ACHN (cell line): ENCODE results near the gene UPK2.

ENCODE experiments used
- DNase-seq: peaks from one replicate; pipeline ENCODE4 v3.0.0-alpha.2; 2015
- in situ Hi-C: cut with HindIII; loops from 2 replicates; pipeline ENCODE4 v1.10.0; 2017; ENCODE audit warnings: low sequenced_read_pairs, low pct_ligation_motif_present, low pct_unique_long_range_greater_than_20kb

Gene UPK2

DNA sequence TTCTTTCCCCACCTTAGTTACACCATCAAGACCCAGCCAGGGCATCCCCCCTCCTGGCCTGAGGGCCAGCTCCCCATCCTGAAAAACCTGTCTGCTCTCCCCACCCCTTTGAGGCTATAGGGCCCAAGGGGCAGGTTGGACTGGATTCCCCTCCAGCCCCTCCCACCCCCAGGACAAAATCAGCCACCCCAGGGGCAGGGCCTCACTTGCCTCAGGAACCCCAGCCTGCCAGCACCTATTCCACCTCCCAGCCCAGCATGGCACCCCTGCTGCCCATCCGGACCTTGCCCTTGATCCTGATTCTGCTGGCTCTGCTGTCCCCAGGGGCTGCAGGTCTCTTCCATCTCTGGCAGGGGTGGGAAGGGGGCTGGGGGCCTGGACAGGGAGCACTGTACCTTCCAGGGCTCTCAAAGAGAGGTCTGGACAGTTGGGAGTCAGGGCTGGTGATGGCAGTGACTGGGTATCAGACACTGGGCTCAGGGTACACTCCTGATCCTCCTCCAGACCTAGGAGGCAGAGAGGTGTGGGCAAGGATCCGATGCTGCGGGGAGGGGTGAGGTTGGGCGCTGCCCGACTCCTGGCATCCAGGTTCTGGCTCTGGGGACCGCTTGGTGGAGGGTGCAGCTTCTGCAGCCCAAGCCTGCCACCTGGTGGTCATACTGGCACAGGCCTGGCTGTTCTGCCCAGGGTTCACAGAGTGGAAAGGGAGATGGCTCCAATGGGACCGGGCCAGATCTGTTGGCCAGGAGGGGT is at the start of gene UPK2:
TSS of gene UPK2 (plus strand) at position 205 of the 753 bp plus-strand sequence. CDS start at position 258, 53 bp downstream.
- in situ Hi-C loops: no loop called here

DNA sequence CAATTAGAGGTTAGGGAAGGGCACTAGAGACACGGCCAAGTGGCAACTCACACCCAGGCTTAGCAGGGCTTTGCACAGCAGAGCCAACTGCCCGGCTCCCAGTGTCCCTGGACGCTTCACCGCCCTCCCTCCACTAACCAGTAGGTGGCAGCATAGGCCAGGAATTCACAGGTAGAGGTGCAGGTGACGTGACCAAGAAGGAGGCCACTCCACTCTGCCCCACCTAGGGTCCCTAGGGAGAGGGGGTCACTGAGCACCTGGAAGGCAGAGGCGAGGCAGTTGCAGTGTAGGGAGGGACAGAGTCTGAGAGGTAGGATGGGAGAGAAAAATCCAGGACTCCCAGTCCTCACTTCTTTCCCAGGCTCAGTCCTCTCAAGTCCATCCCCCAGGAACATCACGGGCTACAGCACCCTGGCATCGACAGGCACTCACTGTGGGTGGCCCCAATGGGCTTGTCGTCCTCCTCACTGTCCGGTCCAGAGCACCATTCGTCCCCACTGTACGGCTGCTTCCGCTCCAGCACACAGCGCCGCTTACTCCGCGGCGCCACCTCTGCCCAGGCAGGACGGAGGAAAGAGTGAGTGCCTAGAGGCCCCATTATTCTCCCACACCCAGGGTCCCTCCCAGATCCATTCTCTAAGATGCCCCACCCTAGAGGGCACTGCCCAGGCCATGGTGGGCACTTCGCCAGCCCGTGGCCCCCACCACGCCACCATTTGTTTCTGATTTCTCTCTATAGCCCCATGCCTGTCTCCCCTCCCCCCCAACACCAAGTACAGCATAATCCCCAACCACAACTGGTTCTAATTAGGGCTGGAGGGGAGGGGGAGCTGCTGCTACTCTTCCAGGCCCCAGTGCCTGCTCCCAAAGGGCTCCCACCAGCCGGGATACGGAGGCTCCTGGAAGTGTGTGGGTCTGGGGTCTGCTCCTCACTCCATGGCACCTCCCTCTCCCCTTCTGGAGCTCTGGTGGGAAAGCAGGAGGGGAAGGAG is 48.8 kb upstream of the UPK2 start:
- peak; percentile 70 for DNase-seq
- in situ Hi-C loops: no loop called here

More for the DNA sequence above, at the start of gene UPK2:
- DNase-seq: peak; percentile 75

DNA sequence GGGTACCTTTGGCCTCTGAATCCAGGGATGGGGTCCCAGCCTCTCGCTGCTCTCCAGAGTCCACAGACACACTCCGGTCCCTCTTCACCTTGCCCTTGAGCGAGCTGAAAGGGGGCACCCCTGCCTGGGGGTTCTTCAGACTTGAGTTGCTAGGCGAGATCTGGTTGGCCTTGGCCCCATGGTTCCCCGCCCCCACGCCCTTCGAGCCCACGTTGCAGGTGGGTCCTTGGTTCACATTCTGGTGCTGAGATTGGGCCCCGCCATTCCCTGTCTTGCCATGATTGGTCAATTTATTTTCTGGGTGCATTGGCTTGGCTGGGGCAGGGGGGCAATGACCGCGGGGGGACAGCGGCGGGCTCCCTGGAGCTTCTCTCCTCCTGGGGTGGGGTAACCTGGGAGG is 47.8 kb upstream of the UPK2 start:
- no peak for DNase-seq
- in situ Hi-C loops: no loop called here

DNA sequence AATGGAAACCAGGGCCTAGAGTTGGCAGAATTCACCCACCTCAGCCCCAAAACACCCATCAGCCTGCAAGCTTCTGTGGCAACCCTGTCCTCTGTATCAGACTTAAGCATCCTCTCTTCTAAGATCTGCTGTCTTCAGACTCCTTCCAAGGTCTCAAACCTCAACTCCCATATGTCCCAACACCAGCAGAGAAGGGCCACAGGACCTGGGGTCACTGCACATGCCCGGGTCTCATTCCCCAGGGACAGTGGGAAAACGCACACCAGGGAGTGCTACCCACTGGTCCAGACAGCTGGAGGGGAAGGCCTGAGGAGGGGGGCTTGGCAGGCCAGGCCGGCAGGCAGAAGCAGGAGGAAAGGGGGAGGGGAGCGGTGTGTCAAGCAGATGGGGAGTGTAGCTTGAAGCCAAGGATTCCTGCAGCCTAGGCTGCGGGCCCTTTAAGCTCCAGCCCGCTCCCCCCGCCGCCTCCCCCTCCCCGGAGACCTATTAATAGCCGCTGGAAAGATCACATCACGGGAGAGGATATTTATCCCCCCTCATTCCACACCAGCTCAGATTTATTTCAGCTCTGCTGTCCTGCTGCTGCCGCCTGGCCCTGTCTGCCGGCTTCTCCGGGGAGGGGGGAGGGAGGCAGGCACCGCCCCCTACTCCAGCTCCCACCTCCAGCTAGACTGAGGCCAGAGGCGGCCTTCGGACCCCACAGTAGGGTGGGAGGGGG is 47.0 kb upstream of the UPK2 start:
- DNase-seq: peak; percentile 61
- in situ Hi-C loops: no loop called here

DNA sequence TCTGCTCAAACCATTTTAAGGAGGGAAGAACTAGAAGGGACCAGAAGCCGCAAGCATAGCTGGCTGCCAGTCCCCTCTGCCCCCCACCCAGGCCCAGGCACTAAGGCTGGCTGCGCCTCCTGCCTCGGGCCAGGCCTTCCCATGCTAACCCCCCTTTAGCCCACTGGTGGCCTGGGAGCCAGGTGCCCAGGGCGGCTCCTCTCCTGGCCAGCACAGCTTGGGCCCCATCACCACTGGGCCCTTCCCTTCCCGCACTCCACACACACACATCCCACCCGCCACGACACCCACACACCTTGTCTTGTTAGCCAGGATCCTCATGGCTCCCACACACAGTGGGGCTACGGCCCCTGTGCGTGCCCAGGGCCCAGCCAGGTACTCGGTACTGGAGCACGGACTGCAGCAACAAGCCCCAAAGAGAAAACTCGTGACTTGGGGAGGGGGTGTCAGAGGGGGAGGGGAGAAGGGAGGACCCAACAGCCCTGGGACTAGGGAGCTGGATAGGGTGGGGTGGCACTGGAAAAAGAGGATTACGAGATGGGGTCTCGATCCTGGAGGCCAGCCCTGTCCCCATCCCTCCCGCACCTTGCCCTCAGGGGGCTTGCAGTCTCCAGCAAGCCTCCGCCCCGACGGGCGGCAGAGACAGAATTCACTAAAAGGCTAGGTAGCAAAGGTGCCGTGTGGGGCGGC is 46.3 kb upstream of the UPK2 start:
- in situ Hi-C loops: no loop called here
- no peak for DNase-seq

- peak; percentile 84 for DNase-seq
- in situ Hi-C loops: no loop called here
Measured at GRCh38 chr11:118910309-118911112, 45.6 kb upstream of the UPK2 start.

- in situ Hi-C loops: no loop called here
- peak; percentile 65 for DNase-seq
Measured at GRCh38 chr11:118911113-118911879, 44.8 kb upstream of the UPK2 start.

DNA sequence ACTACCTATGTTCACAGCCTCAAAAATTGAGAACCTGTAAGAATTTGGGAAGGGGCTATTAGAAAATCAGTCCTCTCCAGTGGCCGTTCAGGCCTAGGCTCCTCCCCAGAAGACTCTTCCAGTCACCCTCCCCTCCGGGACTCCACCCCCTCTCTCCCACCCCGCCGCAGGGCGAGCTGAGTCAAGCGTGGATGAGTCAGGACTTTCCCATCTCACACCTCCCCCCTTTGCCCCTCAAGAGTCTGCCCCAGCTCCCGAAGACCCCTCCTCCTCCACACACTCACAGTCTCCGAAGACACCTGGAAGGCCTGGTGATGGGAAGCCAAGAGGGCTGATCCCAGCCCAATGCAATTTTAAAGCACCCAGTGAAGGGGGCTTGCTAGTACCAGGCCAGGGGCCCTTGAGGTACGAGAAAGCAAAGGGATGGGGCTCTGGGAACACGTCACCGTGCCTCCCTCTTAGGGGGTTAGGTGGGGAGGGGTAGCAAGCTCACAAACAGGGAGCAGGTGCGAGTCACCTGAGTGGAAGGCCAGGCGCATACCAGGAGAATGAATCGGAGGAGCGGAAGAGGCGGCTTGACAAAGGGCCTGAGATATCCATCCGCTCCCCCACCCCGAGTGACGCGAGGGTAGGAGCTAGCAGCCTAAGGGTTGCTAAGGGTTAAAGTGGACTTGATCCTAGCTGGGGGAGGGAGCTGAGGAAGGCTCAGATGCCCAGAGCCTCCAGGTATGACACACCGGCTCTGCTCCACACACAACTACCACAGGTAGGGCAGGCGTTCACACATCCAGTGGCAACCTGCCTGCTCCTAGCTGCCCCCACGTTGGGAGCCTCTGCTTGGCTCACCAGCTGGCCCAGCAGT is 44.0 kb upstream of the UPK2 start:
- DNase-seq: peak; percentile 90

GRCh38 chr11:118912742-118913410 is 43.2 kb upstream of the UPK2 start:
- peak; percentile 58 for DNase-seq
- in situ Hi-C loops: no loop called here

More for the DNA sequence above, 44.0 kb upstream of the UPK2 start:
- in situ Hi-C loops: no loop called here

GRCh38 chr11:118913411-118914125 is 42.5 kb upstream of the UPK2 start:
- no peak for DNase-seq
- in situ Hi-C loops: no loop called here

- no peak for DNase-seq
- in situ Hi-C loops: no loop called here
Measured at GRCh38 chr11:118914178-118914918, 41.8 kb upstream of the UPK2 start.

- DNase-seq: no peak
- in situ Hi-C loops: no loop called here
Measured at GRCh38 chr11:118914987-118915386, 41.1 kb upstream of the UPK2 start.

- in situ Hi-C loops: no loop called here
- DNase-seq: no peak
Measured at GRCh38 chr11:118915396-118915795, 40.7 kb upstream of the UPK2 start.
